H1 (cell line): ENCODE measurements around the gene ZDHHC3. TPM values are rescaled to one million over a fixed set of nuclear protein-coding genes. Genes with fewer than 3 reads are reported as not detected.

Experiments
- CTCF ChIA-PET: fragments of 300-600 bp; sonication (Branson Sonifier 250); formaldehyde crosslinking; loops from one replicate; lab custom pipeline; 2021; ENCODE audit not compliant: partially characterized antibody; lab: Charles Lee
- POLR2A ChIA-PET: fragments of 300-600 bp; sonication (Branson Sonifier 250); formaldehyde crosslinking; loops from one replicate; lab custom pipeline; 2021; ENCODE audit warnings: inconsistent platforms; ENCODE audit not compliant: partially characterized antibody; lab: Charles Lee
- DNase-seq, 2 experiments: peaks; one replicate each; pipeline versions ENCODE4 v3.0.0 to v3.0.0-alpha.2; 2010 to 2022; ENCODE audit warnings: low spot score in 2 of 2, low read depth in 1 of 2, mixed read lengths in 1 of 2
- FAIRE-seq: peaks from 2 replicates; lab custom pipeline; 2011; peaks lifted over from hg19 to GRCh38; lab: Jason Lieb, UNC
- H2AFZ ChIP-seq: 2 replicates; pipeline ENCODE4 v1.8.1; 2012; ENCODE audit warnings: low read length, inconsistent platforms
- H2AK5ac ChIP-seq: 2 replicates; pipeline ENCODE4 v1.6.1; 2013; ENCODE audit warnings: low read depth, low read length
- H2BK120ac ChIP-seq: replicated peaks from 2 replicates; pipeline ENCODE3; 2013; ENCODE audit warnings: low read depth, low read length, inconsistent platforms
- H2BK12ac ChIP-seq: 2 replicates; pipeline ENCODE4 v1.6.1; 2013; ENCODE audit warnings: low read depth, low read length
- H2BK15ac ChIP-seq: 2 replicates; pipeline ENCODE4 v1.6.1; 2013; ENCODE audit warnings: low read length
- H2BK20ac ChIP-seq: 2 replicates; pipeline ENCODE4 v1.6.1; 2013; ENCODE audit warnings: low read length
- H2BK5ac ChIP-seq: 2 replicates; pipeline ENCODE4 v1.6.1; 2013; ENCODE audit warnings: low read depth, low read length
- H3K14ac ChIP-seq: 2 replicates; pipeline ENCODE4 v1.6.1; 2013; ENCODE audit warnings: inconsistent platforms; ENCODE audit not compliant: insufficient read length
- H3K18ac ChIP-seq: 2 replicates; pipeline ENCODE4 v1.6.1; 2013; ENCODE audit warnings: low read length; ENCODE audit errors: extremely low read depth
- H3K23ac ChIP-seq: 2 replicates; pipeline ENCODE4 v1.6.1; 2013; ENCODE audit warnings: inconsistent platforms; ENCODE audit not compliant: insufficient read length
- H3K23me2 ChIP-seq: 2 replicates; pipeline ENCODE4 v1.6.1; 2013; ENCODE audit warnings: low read depth, low read length
- H3K27ac ChIP-seq: 2 replicates; pipeline ENCODE4 v1.6.1; 2011; ENCODE audit warnings: low read depth, low read length, inconsistent platforms
- H3K27me3 ChIP-seq, 4 experiments: replicated peaks in 1 of 4; 1 replicate in 1 of 4; 2 replicates in 3 of 4; pipeline versions ENCODE4 v1.6.1 to v1.8.1; 2011 to 2013; ENCODE audit warnings: low read length in 3 of 4, mild to moderate bottlenecking in 3 of 4, inconsistent platforms in 2 of 4, mixed read lengths in 2 of 4, moderate library complexity in 1 of 4; ENCODE audit not compliant: control insufficient read depth in 3 of 4, insufficient read depth in 3 of 4; ENCODE audit errors: extremely low read depth in 1 of 4
- H3K36me3 ChIP-seq, 4 experiments: 2 replicates each; pipeline versions ENCODE4 v1.6.1 to v1.8.1; 2011 to 2013; ENCODE audit warnings: mild to moderate bottlenecking in 4 of 4, low read length in 3 of 4, moderate library complexity in 2 of 4, control low read depth in 1 of 4, inconsistent platforms in 1 of 4; ENCODE audit not compliant: insufficient read depth in 4 of 4, control insufficient read depth in 2 of 4
- H3K4ac ChIP-seq: replicated peaks from 2 replicates; pipeline ENCODE3; 2013; ENCODE audit warnings: low read length, low read depth, mixed read lengths, inconsistent platforms; ENCODE audit not compliant: insufficient read length
- H3K4me1 ChIP-seq, 4 experiments: replicated peaks in 1 of 4; 1 replicate in 1 of 4; 2 replicates in 3 of 4; pipeline versions ENCODE4 v1.6.1 to v1.8.1; 2011 to 2013; ENCODE audit warnings: low read length in 3 of 4, inconsistent platforms in 2 of 4, mixed read lengths in 1 of 4; ENCODE audit not compliant: insufficient read depth in 4 of 4, control insufficient read depth in 3 of 4
- H3K4me2 ChIP-seq, 2 experiments: 2 replicates each; pipeline versions ENCODE4 v1.6.1 to v1.8.1; 2011 to 2013; ENCODE audit warnings: low read depth in 2 of 2, low read length in 2 of 2, control low read depth in 1 of 2, inconsistent platforms in 1 of 2, mild to moderate bottlenecking in 1 of 2; ENCODE audit not compliant: insufficient read depth in 1 of 2
- H3K4me3 ChIP-seq, 4 experiments: fragments of 200-600, 300-600 bp in 1 of 4; sonication (generic), shearing (Covaris generic), sonication (Bioruptor Twin) in 1 of 4; 2 replicates each; pipeline versions ENCODE4 v1.5.1 to v1.8.1; 2011 to 2016; ENCODE audit warnings: low read length in 4 of 4, low read depth in 3 of 4, control low read depth in 2 of 4, inconsistent platforms in 2 of 4, mild to moderate bottlenecking in 2 of 4, mixed read lengths in 1 of 4, moderate library complexity in 1 of 4; ENCODE audit not compliant: insufficient read depth in 2 of 4; ENCODE audit errors: extremely low read depth in 1 of 4
- H3K56ac ChIP-seq: replicated peaks from 2 replicates; pipeline ENCODE3; 2013; ENCODE audit warnings: low read depth, mild to moderate bottlenecking, mixed read lengths, low read length, inconsistent platforms; ENCODE audit not compliant: insufficient read length
- H3K79me1 ChIP-seq: 2 replicates; pipeline ENCODE4 v1.6.1; 2013; ENCODE audit warnings: low read depth, low read length, control low read depth
- H3K79me2 ChIP-seq, 2 experiments: 2 replicates each; pipeline versions ENCODE4 v1.6.1 to v1.8.1; 2012 to 2013; ENCODE audit warnings: low read length in 2 of 2, mild to moderate bottlenecking in 2 of 2, inconsistent platforms in 1 of 2; ENCODE audit not compliant: insufficient read depth in 2 of 2, control insufficient read depth in 1 of 2
- H3K9ac ChIP-seq, 4 experiments: replicated peaks in 1 of 4; 1 replicate in 1 of 4; 2 replicates in 3 of 4; pipeline versions ENCODE4 v1.6.1 to v1.8.1; 2011 to 2013; ENCODE audit warnings: low read depth in 3 of 4, low read length in 3 of 4, control low read depth in 2 of 4, mild to moderate bottlenecking in 2 of 4, moderate library complexity in 2 of 4, inconsistent platforms in 1 of 4; ENCODE audit errors: extremely low read depth in 1 of 4
- H3K9me3 ChIP-seq, 2 experiments: 2 replicates each; pipeline versions ENCODE4 v1.6.1 to v1.8.1; 2012 to 2013; ENCODE audit warnings: mild to moderate bottlenecking in 2 of 2, moderate library complexity in 2 of 2, control low read depth in 1 of 2, inconsistent platforms in 1 of 2, low read depth in 1 of 2, low read length in 1 of 2, mixed read lengths in 1 of 2; ENCODE audit not compliant: insufficient read depth in 2 of 2
- H4K20me1 ChIP-seq, 2 experiments: replicated peaks in 1 of 2; 2 replicates each; pipeline versions ENCODE3 to v1.8.1; 2011 to 2013; ENCODE audit warnings: inconsistent platforms in 2 of 2, low read length in 2 of 2, mild to moderate bottlenecking in 1 of 2; ENCODE audit not compliant: insufficient read depth in 2 of 2, control insufficient read depth in 1 of 2
- H4K5ac ChIP-seq: 2 replicates; pipeline ENCODE4 v1.6.1; 2013; ENCODE audit warnings: low read length, low read depth, mixed read lengths, inconsistent platforms; ENCODE audit not compliant: insufficient read length
- H4K8ac ChIP-seq: 2 replicates; pipeline ENCODE4 v1.8.0; 2013; ENCODE audit warnings: mild to moderate bottlenecking, moderate library complexity, low read length, inconsistent platforms; ENCODE audit not compliant: insufficient read depth; ENCODE audit errors: extremely low read depth
- H4K91ac ChIP-seq: replicated peaks from 2 replicates; pipeline ENCODE3; 2013; ENCODE audit warnings: low read length, mixed read lengths, inconsistent platforms; ENCODE audit not compliant: insufficient read length
- BACH1 ChIP-seq: IDR thresholded peaks from 2 replicates; pipeline ENCODE4 v1.6.1; 2012; ENCODE audit warnings: low read length, improper control_type of control experiment
- BRCA1 ChIP-seq: IDR thresholded peaks from 2 replicates; pipeline ENCODE4 v1.6.1; 2012; ENCODE audit warnings: low read depth, low read length, improper control_type of control experiment
- CBX8 ChIP-seq: fragments of 300-800, 300-1000 bp; sonication (generic); IDR thresholded peaks from 2 replicates; pipeline ENCODE4 v1.7.1; 2016; ENCODE audit warnings: low read depth, low read length, borderline replicate concordance
- CTBP2 ChIP-seq: IDR thresholded peaks from 2 replicates; pipeline ENCODE4 v1.7.0; 2011; ENCODE audit warnings: borderline replicate concordance, mild to moderate bottlenecking, moderate library complexity, mixed read lengths, low read length; ENCODE audit not compliant: insufficient read depth, insufficient read length
- HDAC6 ChIP-seq: IDR thresholded peaks from one replicate; pipeline ENCODE4 v1.7.1; 2012; ENCODE audit warnings: low read depth, mild to moderate bottlenecking, inconsistent platforms, low read length, moderate library complexity
- PHF8 ChIP-seq: fragments of 200-600 bp; sonication (generic); conservative IDR thresholded peaks from 2 replicates; pipeline ENCODE4 v1.7.1; 2012; ENCODE audit warnings: low read depth, mild to moderate bottlenecking, inconsistent platforms, low read length, moderate library complexity
- POU5F1 ChIP-seq: IDR thresholded peaks from 2 replicates; pipeline ENCODE4 v1.6.1; 2011; ENCODE audit warnings: low read depth, mild to moderate bottlenecking, low read length, moderate library complexity
- SIN3A ChIP-seq, 2 experiments: IDR thresholded peaks in 1 of 2; conservative IDR thresholded peaks in 1 of 2; 2 replicates each; pipeline ENCODE4 v1.6.1; 2011 to 2012; ENCODE audit warnings: low read length in 2 of 2, improper control_type of control experiment in 1 of 2, low read depth in 1 of 2, mild to moderate bottlenecking in 1 of 2
- SIRT6 ChIP-seq: IDR thresholded peaks from one replicate; pipeline ENCODE4 v1.7.1; 2012; ENCODE audit warnings: low read length, inconsistent platforms
- SP2 ChIP-seq: IDR thresholded peaks from 2 replicates; pipeline ENCODE4 v1.6.1; 2012; ENCODE audit warnings: mild to moderate bottlenecking, low read length, inconsistent platforms
- SP4 ChIP-seq: IDR thresholded peaks from 2 replicates; pipeline ENCODE4 v1.6.1; 2012; ENCODE audit warnings: low read length, inconsistent platforms
- TBP ChIP-seq: IDR thresholded peaks from 2 replicates; pipeline ENCODE4 v1.6.1; 2011; ENCODE audit warnings: low read depth, low read length, improper control_type of control experiment
- WGBS, 2 experiments: shearing (Covaris generic) in 1 of 2; methylation state at CpG; one replicate each; pipeline versions ENCODE4 v1.1.6 to v1.1.7; 2013 to 2015; ENCODE audit warnings: low lambda C conversion rate in 2 of 2, mixed read lengths in 2 of 2, inconsistent platforms in 1 of 2, low coverage in 1 of 2, missing lambda C conversion rate in 1 of 2; ENCODE audit not compliant: insufficient replicate concordance in 2 of 2, insufficient coverage in 1 of 2, insufficient read length in 1 of 2; ENCODE audit errors: extremely low coverage in 1 of 2, missing lambda C conversion rate in 1 of 2; 5-methylcytosine and 5-hydroxymethylcytosine counted together
- polyA plus RNA-seq, 7 experiments: library from polyadenylated mRNA; depleted of rRNA in 3 of 7; stranded (reverse) in 5 of 7; unstranded in 2 of 7; fragments of >200 nt in 5 of 7; fragments of 200-250 nt in 2 of 7; gene quantifications; 1 replicate in 5 of 7; 2 replicates in 1 of 7; 4 replicates in 1 of 7; pipeline versions ENCODE4 v1.2.1 to v1.2.3, GENCODE V29; 2011 to 2013; ENCODE audit warnings: missing spikeins in 2 of 7, mixed read lengths in 2 of 7
- total RNA-seq: library from RNA; stranded (reverse); fragmentation: NEBNext Ultra II Directional; extraction: Animal tissue kit (Norgen Biotek cat#: 25700); gene quantifications from 2 replicates; pipeline ENCODE4 v1.2.1, GENCODE V29; 2021

The ZDHHC3 gene
- total and polyA plus RNA-seq, 2 of the 8 experiments (the other 6 are each of a cell fraction or from before 2014, with no cell fraction given) = 77.4 to 88.7 TPM

DNA sequence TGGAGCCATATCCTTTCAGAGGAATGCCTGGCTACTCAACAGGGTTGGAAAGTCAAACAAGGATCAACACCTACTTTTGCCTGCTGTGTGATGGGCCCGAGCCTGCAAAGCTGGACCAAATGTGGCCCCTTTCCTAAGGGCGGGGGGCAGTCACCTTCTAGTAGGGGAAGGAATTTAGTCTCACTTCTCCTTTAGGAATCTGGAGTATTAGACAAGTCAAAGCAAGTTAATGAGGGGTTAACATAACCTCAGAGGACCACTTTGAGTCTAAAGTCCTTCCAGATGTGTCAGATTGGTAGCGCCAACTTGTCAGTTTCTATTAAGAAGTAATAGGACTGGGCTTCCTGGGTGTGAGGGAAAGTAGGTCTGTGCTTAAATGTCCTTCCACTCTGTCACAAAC is 6.8 kb upstream of the ZDHHC3 start:
- Histone ChIP-seq H3K56ac (no peak overlapping the region), H4K8ac (no peak overlapping the region), H3K23me2 (no peaks in the 10 kb centered on the region)
- POLR2A ChIA-PET = interaction anchor here (1.0 to 6.6 kb wide), 3 partner anchors 7 to 35 kb away, joined by 3 to 48 read pairs (median 11); partner anchors contain the start of genes EXOSC7 and ZDHHC3
- TF ChIP-seq SP2 (no peak), BRCA1 (no peak), SIRT6 (no peak), CBX8 (no peak), POU5F1 (no peak), TBP (no peak), PHF8 (no peak), CTBP2 (no peak), SP4 (no peak), BACH1 (no peak), SIN3A (conservative IDR thresholded peaks at IDR 0.05 in 1 of 2, IDR thresholded peaks at IDR 0.05 in 1 of 2; ENCODE audit: low read depth in 1 of 2, low read length in 2 of 2) (no peak), HDAC6 (no peak)
- TF ChIP-seq, all 59 proteins: peak for 0
- Histone ChIP-seq H2AFZ (no peak overlapping the region), H3K9me3 (peaks cover 2 to 11% of the 10 kb centered on the region in 2 experiments; a peak in 1 of 4 replicates), H3K23ac (no peak overlapping the region), H2AK5ac (no peak overlapping the region), H2BK15ac (no peak overlapping the region), H4K5ac (no peak overlapping the region), H4K20me1 (peaks cover 10 to 13% of the 10 kb centered on the region in 2 experiments), H3K4me2 (no peak overlapping the region), H3K18ac (no peak overlapping the region), H2BK12ac (no peak overlapping the region), H3K4me1 (no peaks in the 10 kb centered on the region), H3K27ac (no peak overlapping the region), H3K14ac (no peak overlapping the region), H3K79me2 (peaks cover 41 to 95% of the 10 kb centered on the region in 2 experiments), H2BK120ac (no peak overlapping the region), H3K9ac (no peak overlapping the region), H2BK5ac (no peak overlapping the region), H2BK20ac (no peak overlapping the region), H4K91ac (no peak overlapping the region), H3K36me3 (peaks cover 0 to 21% (median 5%) of the 10 kb centered on the region in 4 experiments; a peak in 4 of 8 replicates), H3K79me1 (peaks cover 22% of the 10 kb centered on the region), H3K4ac (no peak overlapping the region), H3K27me3 (no peaks in the 10 kb centered on the region), H3K4me3 (no peak overlapping the region)
- CTCF ChIA-PET = interaction anchor here (1.1 to 2.9 kb wide), 5 partner anchors 7 to 69 kb away, joined by 3 to 18 read pairs (median 6); no protein-coding TSS in a partner anchor
- FAIRE-seq (no peak), DNase-seq (no peak)
- 94% methylated on average over 3 of the region's 3 CpGs; no CpG with 5 or more reads in 1 of the 2 experiments for WGBS, 2 experiments
